Activated T-cell treated with anti-CD3 and anti-CD28 coated beads, Interleukin-2, amount 50 U/mL, for 1 hour (primary cell): ENCODE results near the gene NANOGP8.

Source experiments
- DNase-seq: peaks from one replicate; pipeline ENCODE4 v3.0.0-alpha.2; 2020

NANOGP8 gene

DNA sequence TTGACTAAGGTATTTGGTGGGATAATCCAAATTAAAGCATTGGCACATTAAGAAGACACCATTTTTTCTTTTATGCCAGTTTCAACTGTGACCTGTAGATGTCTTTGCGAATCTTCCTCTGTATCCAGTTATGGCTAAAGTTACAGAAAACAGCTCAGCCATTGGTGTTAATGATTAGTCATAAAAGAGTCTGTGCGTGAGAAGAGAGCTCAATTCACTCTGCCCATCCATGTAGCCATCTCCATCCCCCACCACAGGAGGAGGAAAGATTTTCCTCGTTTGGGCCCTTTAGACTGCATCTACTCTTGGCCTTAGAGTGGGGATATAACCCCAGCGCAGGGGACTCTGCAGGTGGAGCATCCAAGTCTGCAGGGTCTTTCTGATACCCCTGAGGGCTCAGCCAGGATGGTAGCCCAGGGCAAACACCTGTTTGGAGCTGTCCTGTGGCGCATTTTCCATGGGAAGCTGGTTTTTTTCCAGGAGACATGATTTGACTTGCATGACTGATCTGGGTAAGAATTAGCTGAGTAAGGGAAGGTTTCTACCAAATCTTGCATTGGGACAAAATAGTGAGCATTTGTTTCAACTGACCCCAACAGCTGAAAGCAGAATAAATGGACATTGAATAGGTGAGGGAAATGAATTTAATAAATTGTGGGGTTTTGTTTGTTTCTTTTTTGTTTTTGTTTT, 29.5 kb downstream of the NANOGP8 start:
- DNase-seq = no peak

DNA sequence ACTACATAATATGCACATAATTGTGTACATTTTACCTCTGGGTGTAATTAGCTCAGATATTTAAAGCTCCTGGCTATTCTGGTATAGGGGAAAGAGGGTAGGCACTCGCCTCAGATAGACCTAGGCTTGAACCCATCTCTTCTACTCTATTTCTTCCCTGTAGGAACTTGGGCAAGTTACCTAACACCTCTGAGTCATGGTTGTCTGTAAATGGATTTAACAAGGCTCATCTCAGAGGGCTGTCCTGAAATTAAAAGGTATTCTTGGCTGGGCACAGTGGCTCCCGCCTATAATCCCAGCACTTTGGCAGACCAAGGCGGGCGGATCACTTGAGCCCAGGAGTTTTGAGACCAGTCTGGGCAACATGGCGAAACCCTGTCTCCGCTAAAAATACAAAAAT, 30.7 kb downstream of the NANOGP8 start:
- no peak for DNase-seq

DNA sequence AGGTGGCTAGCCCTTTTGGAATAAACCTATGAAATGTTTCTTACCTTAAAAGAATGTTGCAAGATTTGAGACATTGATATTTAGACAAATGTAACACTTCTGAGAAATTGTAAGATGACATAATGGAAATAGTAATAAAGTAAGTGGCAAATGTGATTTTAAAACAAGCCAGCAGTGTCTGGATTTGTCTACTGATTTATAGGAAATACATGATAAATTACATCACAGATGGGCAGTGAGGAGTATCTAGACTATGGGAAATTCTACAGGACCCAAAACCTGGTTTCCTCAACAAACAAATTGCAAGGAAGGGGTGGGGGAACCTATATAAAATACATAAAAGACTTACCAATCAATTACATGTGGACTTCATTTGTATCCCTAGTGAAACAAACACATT, 37.1 kb downstream of the NANOGP8 start:
- no peak for DNase-seq

DNA sequence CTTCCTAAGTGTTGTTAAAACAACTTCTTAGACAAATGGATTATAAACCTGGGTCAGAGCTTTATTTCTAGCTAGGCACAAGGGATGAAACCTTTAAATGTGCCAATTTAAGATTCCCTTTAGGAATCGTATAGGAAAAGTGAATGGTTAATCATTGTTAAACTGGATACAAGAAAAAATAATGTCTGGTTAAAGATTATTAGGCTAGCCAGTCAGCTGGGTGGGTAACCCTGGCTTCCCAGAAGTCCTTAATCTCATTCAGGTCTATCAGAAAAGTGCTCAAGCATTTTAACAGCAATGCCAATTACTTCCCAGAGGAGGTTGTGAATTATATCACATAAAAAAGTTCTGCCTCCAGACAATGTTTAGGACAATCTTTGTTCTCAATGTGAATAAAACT, 37.6 kb downstream of the NANOGP8 start:
- no peak for DNase-seq

DNA sequence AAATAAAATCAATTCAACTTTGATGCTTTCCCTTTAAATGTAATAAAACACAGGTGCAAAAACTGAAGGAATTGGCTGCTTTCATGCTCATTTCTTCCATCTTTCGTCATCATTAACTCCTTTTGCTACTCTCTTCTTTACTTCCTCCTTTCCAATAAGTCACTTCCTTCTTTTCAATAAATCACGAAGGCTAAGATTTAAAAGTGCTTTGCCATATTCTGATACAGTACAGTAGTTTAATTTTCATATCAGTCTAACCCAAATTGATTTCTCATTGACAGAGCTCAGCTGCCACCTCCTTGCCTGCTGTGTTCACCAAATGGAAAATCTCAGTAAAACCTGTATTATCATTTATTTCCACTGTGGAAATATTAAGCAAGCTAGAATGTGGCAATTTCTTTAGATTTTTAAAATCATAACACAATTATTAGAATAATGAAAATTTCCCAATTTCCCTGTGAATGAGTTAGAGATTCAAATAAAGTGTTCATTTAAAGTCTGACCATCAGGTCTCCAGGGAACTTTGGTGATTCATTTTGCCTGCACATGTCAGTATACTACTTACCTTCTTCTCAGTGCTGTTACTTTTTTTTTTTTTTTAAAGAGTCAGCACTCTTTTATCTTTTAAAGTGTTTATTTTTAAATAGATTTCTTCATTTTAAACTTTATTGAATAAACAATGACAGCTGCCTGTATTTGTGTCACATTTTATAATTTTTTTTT, 41.6 kb downstream of the NANOGP8 start:
- DNase-seq = no peak

DNA sequence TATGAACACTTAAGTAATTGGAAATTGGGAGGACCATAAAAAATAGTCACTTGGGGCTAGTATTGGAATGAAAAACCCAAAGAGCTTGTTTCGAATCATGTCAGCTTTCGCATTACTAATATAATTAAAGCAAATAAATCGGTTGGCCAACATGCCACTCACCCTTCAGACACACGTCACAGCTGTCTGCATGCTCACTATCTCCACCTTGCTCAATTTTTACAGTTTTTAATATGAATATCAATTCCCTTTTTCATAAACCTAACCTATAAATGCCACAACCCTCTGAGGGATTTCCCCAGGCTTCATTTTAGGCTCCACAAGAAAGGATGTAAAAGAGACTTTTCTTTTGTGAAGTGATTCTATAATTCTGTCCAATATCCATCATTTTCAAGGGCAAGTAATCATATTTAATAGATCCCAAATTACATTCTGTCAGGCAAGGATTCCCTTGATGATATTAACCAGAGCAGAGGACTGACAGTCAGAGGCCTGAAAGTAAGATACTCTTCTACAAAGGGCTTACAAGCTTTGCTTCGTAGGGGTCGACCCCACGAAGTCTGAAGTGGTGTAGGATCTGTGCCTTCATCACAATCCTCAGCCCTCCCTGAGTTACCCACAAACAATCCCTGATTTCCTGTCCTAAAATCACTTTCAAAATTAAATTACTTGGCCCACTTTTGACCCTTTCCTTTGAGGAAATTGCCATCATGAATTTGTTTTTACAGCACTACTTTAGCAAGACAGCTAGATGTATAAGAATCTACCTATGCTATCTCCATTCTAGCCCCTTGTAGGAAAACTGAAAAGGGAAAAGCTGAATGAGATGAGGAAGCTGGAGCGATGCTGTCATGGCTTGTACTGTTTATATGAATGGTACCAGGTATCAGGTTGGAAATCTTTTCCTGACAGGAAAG, 44.5 kb downstream of the NANOGP8 start:
- no peak for DNase-seq

DNA sequence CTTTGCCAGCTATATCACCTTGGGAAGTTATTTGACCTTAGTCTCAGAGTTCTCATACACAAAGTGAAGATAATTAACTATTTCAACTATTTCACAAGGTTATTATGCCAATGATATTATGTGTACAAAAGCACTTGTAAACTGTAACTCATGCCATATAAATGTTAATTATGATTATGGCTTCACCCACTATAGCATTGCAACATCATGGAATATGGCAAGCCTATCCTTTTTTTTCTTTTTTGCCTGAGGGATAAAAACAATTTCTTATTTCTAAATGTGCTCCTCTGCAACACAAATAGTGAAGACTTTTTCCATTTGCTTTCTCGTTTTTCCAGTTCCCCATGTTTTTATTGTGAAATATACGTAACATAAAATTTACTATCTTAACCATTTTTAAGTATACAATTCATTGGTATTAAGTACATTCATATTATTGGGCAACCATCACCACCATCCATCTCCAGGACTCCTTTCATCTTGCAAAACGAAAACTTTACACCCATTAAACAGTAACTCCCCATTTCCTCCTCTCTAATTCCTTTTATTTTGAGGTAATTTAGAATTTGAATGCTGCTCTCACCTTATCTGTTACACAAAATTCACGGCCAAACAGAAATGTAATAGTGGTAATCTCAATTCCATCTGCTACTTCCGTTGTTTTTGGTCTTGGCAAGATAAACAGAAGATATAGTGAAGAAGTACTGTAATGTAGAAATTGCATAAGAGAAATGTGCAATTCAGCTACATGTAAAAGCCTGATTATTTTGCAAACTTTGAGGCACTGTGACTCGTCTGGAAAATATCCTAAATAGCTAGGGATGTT, 46.3 kb downstream of the NANOGP8 start:
- DNase-seq = no peak
